HG02678 (cell line): ENCODE results near the gene DUSP16.
A peak's percentile ranks its signal among the peaks of the same experiment; 100 is the strongest.
"Not testable (repeated sequence)": the region's sequence is repeated elsewhere in the genome, so short reads cannot be mapped to it uniquely, and the experiment has no call there.

Source experiments
- ATAC-seq: cut with Tn5 transposase; IDR thresholded peaks from one replicate; pipeline ENCODE4 v1.9.1; 2021; ENCODE audit warnings: mild to moderate bottlenecking, moderate library complexity; ENCODE audit not compliant: unreplicated experiment

The DUSP16 gene

GRCh38 chr12:12523229-12523628 lies 39.4 kb downstream of the DUSP16 start:
- ATAC-seq, result no peak

GRCh38 chr12:12522657-12523056 lies 40.0 kb downstream of the DUSP16 start:
- ATAC-seq, result not testable (repeated sequence)

- no peak for ATAC-seq
These were observed 40.8 kb downstream of the DUSP16 start for GRCh38 chr12:12521888-12522287.

GRCh38 chr12:12521044-12521485 lies 41.6 kb downstream of the DUSP16 start:
- ATAC-seq, result no peak

GRCh38 chr12:12520273-12520672 lies 42.4 kb downstream of the DUSP16 start:
- ATAC-seq, result no peak

GRCh38 chr12:12519354-12519998 lies 43.2 kb downstream of the DUSP16 start:
- no peak for ATAC-seq

GRCh38 chr12:12518919-12519318 lies 43.7 kb downstream of the DUSP16 start:
- ATAC-seq, result no peak

- ATAC-seq, result no peak
These were observed 44.2 kb downstream of the DUSP16 start for GRCh38 chr12:12518464-12518845.

- ATAC-seq, result no peak
These were observed 49.2 kb downstream of the DUSP16 start for GRCh38 chr12:12513416-12514006.

GRCh38 chr12:12511895-12512711 lies 50.6 kb downstream of the DUSP16 start:
- ATAC-seq, result no peak

- no peak for ATAC-seq
These were observed 51.5 kb downstream of the DUSP16 start for GRCh38 chr12:12511021-12511783.

GRCh38 chr12:12510551-12510950 lies 52.1 kb downstream of the DUSP16 start:
- no peak for ATAC-seq

- no peak for ATAC-seq
These were observed 52.5 kb downstream of the DUSP16 start for GRCh38 chr12:12510141-12510540.

- no peak for ATAC-seq
These were observed 54.1 kb downstream of the DUSP16 start for GRCh38 chr12:12508612-12509011.

- no peak for ATAC-seq
These were observed 55.5 kb downstream of the DUSP16 start for GRCh38 chr12:12507121-12507520.

- no peak for ATAC-seq
These were observed 56.2 kb downstream of the DUSP16 start for GRCh38 chr12:12506496-12506890.

- ATAC-seq, result peak; percentile 82
These were observed 56.8 kb downstream of the DUSP16 start for GRCh38 chr12:12505544-12506495.

- no peak for ATAC-seq
These were observed 59.1 kb downstream of the DUSP16 start for GRCh38 chr12:12503384-12504078.

- ATAC-seq, result no peak
These were observed 59.9 kb downstream of the DUSP16 start for GRCh38 chr12:12502815-12503151.
